K562 (cell line): ENCODE measurements around the gene DSCAM. TPM values are rescaled to one million over a fixed set of nuclear protein-coding genes. Genes with fewer than 3 reads are reported as not detected.

Source experiments
- ATAC-seq: fragments of 200-7000 bp; cut with Tn5 transposase; 3 replicates; pipeline ENCODE4 v1.9.1; 2020; ENCODE audit warnings: moderate library complexity
- BruUV-seq: library from RNA; stranded (reverse); fragments of 400-500 nt; replicated peaks from 2 replicates; lab custom pipeline; 2021; lab: Mats Ljungman, UMichigan
- CTCF ChIA-PET: fragments of 300-600 bp; formaldehyde crosslinking; extraction: SDS; loops from one replicate; lab custom pipeline; 2021; ENCODE audit warnings: low intra/inter-chr PET ratio; lab: Yijun Ruan, JAX
- POLR2A ChIA-PET: fragments of 300-600, 350-650 bp; sonication (Branson Sonifier 250); formaldehyde crosslinking; extraction: SDS; loops from one replicate; lab custom pipeline; 2021; ENCODE audit warnings: antibody characterized with exemption, inconsistent platforms; lab: Yijun Ruan, JAX
- DNase-seq, 4 experiments: peaks; one replicate each; pipeline versions ENCODE4 v3.0.0 to v3.0.0-alpha.2; 2011 to 2018; ENCODE audit warnings: low spot score in 3 of 4, mixed read lengths in 3 of 4; ENCODE audit errors: extremely low read depth in 1 of 4
- FAIRE-seq: peaks from 2 replicates; lab custom pipeline; 2011; peaks lifted over from hg19 to GRCh38; lab: Jason Lieb, UNC
- H2AFZ ChIP-seq: 2 replicates; pipeline ENCODE4 v1.6.0; 2011; ENCODE audit warnings: low read depth, low read length, control low read depth, inconsistent platforms
- H3K27ac ChIP-seq: fragments of 200-600 bp; 3 replicates; pipeline ENCODE4 v1.8.0; 2011; ENCODE audit warnings: low read depth, mild to moderate bottlenecking, control low read depth, inconsistent platforms, low read length, moderate library complexity, mixed read lengths; ENCODE audit errors: extremely low read depth
- H3K27me3 ChIP-seq, 2 experiments: fragments of 300-600 bp in 1 of 2; 2 replicates in 1 of 2; 3 replicates in 1 of 2; pipeline versions ENCODE4 v1.6.0 to v1.8.0; 2011; ENCODE audit warnings: inconsistent platforms in 2 of 2, low read length in 2 of 2, mild to moderate bottlenecking in 1 of 2, mixed read lengths in 1 of 2, moderate library complexity in 1 of 2; ENCODE audit not compliant: control insufficient read depth in 2 of 2, insufficient read depth in 2 of 2
- H3K36me3 ChIP-seq: fragments of 300-600 bp; 3 replicates; pipeline ENCODE4 v1.8.0; 2011; ENCODE audit warnings: mild to moderate bottlenecking, low read length, inconsistent platforms; ENCODE audit not compliant: control insufficient read depth, insufficient read depth
- H3K4me1 ChIP-seq, 2 experiments: fragments of 200-600 bp in 1 of 2; replicated peaks in 1 of 2; 2 replicates in 1 of 2; 3 replicates in 1 of 2; pipeline versions ENCODE4 v1.5.1 to v1.8.0; 2011; ENCODE audit warnings: inconsistent platforms in 2 of 2, low read length in 2 of 2, mild to moderate bottlenecking in 1 of 2, mixed read lengths in 1 of 2, moderate library complexity in 1 of 2; ENCODE audit not compliant: control insufficient read depth in 2 of 2, insufficient read depth in 2 of 2
- H3K4me2 ChIP-seq: 2 replicates; pipeline ENCODE4 v1.6.1; 2011; ENCODE audit warnings: low read length, control low read depth, inconsistent platforms, mixed read lengths; ENCODE audit not compliant: insufficient read depth
- H3K4me3 ChIP-seq: fragments of 200-600 bp; sonication (generic), shearing (Covaris generic); 2 replicates; pipeline ENCODE4 v1.5.1; 2016; ENCODE audit warnings: control low read depth, inconsistent platforms
- H3K79me2 ChIP-seq: fragments of 200-600 bp; 3 replicates; pipeline ENCODE4 v1.8.0; 2011; ENCODE audit warnings: low read length, inconsistent platforms; ENCODE audit not compliant: control insufficient read depth, insufficient read depth
- H3K9ac ChIP-seq, 2 experiments: 2 replicates each; pipeline versions ENCODE4 v1.6.0 to v1.6.1; 2011; ENCODE audit warnings: low read depth in 2 of 2, low read length in 2 of 2, control low read depth in 1 of 2, inconsistent platforms in 1 of 2, mild to moderate bottlenecking in 1 of 2, mixed read lengths in 1 of 2; ENCODE audit not compliant: insufficient read depth in 1 of 2
- H3K9me1 ChIP-seq: one replicate; pipeline ENCODE4 v1.6.0; 2011; ENCODE audit warnings: inconsistent platforms, mild to moderate bottlenecking, low read length, moderate library complexity; ENCODE audit not compliant: control insufficient read depth, insufficient read depth
- H3K9me3 ChIP-seq: replicated peaks from 2 replicates; pipeline ENCODE4 v1.5.1; 2011; ENCODE audit warnings: low read depth, low read length, inconsistent platforms; ENCODE audit not compliant: control insufficient read depth, insufficient read depth
- H4K20me1 ChIP-seq: replicated peaks from 2 replicates; pipeline ENCODE4 v1.6.1; 2011; ENCODE audit warnings: low read length, inconsistent platforms, mixed read lengths; ENCODE audit not compliant: control insufficient read depth, insufficient read depth
- ARID2 ChIP-seq: fragments of 450-650 bp; IDR thresholded peaks from 2 replicates; pipeline ENCODE4 v1.6.1; 2017; ENCODE audit warnings: antibody characterized with exemption, mild to moderate bottlenecking
- ERF ChIP-seq: fragments of 450-650 bp; formaldehyde crosslinking; IDR thresholded peaks from 2 replicates; pipeline ENCODE4 v1.4.0; 2020; ENCODE audit warnings: mild to moderate bottlenecking, mixed read lengths
- HNRNPL ChIP-seq: fragments of 200-400 bp; formaldehyde crosslinking; IDR thresholded peaks from 2 replicates; pipeline ENCODE4 v1.6.1; 2017; ENCODE audit warnings: low read depth, mild to moderate bottlenecking, low read length
- MCM2 ChIP-seq: fragments of 450-650 bp; IDR thresholded peaks from 2 replicates; pipeline ENCODE4 v1.6.1; 2017; ENCODE audit warnings: low read depth, mild to moderate bottlenecking
- NELFE ChIP-seq: IDR thresholded peaks from 2 replicates; pipeline ENCODE4 v1.6.1; 2011; ENCODE audit warnings: mild to moderate bottlenecking; ENCODE audit not compliant: insufficient read depth, insufficient read length
- RBFOX2 ChIP-seq: fragments of 200-400 bp; formaldehyde crosslinking; IDR thresholded peaks from 2 replicates; pipeline ENCODE4 v1.6.1; 2017; ENCODE audit warnings: low read depth, mild to moderate bottlenecking, low read length, moderate library complexity
- RBM34 ChIP-seq: fragments of 200-400 bp; formaldehyde crosslinking; IDR thresholded peaks from 2 replicates; pipeline ENCODE4 v1.6.1; 2018; ENCODE audit warnings: low read length, borderline replicate concordance; ENCODE audit not compliant: insufficient read depth
- SAP30 ChIP-seq: fragments of 200-600 bp; sonication (generic); IDR thresholded peaks from 2 replicates; pipeline ENCODE4 v1.6.1; 2012; ENCODE audit warnings: borderline replicate concordance, low read depth, mild to moderate bottlenecking, moderate library complexity, low read length, control low read depth, inconsistent platforms; ENCODE audit not compliant: insufficient read depth, poor library complexity, severe bottlenecking
- ZNF316 ChIP-seq: fragments of 450-650 bp; IDR thresholded peaks from 2 replicates; pipeline ENCODE4 v1.6.1; 2016
- ZNF717 ChIP-seq: fragments of 250-450 bp; sonication (Bioruptor Pico); IDR thresholded peaks from 2 replicates; pipeline ENCODE4 v1.5.0; 2021
- WGBS: fragments of 100-300 bp; shearing (Covaris generic); methylation state at CpG from one replicate; pipeline ENCODE4 v1.1.6; 2016; ENCODE audit warnings: low coverage, mixed read lengths; ENCODE audit not compliant: insufficient coverage; ENCODE audit errors: missing lambda C conversion rate; 5-methylcytosine and 5-hydroxymethylcytosine counted together
- in situ Hi-C: fragments of 300-500 bp; cut with MboI; formaldehyde crosslinking; loops from 4 replicates; pipeline ENCODE4 v1.15.0; 2018; ENCODE audit warnings: inconsistent platforms, mixed read lengths
- intact Hi-C: fragments of 100-400 bp; cut with micrococcal nuclease; formaldehyde crosslinking; loops from 2 replicates; pipeline ENCODE4 v1.14.2; 2022
- polyA plus RNA-seq, 8 experiments: library from polyadenylated mRNA; depleted of rRNA in 4 of 8; stranded (reverse) in 5 of 8; unstranded in 3 of 8; fragments of >200 nt; fragmentation: Nextera tagmentation in 2 of 8; fragmentation: Illumina TruSeq in 1 of 8; extraction: Ambion mirVana in 2 of 8; extraction: Trizol in 1 of 8; gene quantifications; 2 replicates each; pipeline versions ENCODE4 v1.2.1 to v1.2.3, GENCODE V29; 2011 to 2014; ENCODE audit warnings: inconsistent platforms in 1 of 8, missing spikeins in 1 of 8
- total RNA-seq, 7 experiments: library from RNA; depleted of rRNA in 6 of 7; stranded (reverse); fragments of >200 nt in 6 of 7; fragmentation: Illumina TruSeq in 2 of 7; extraction: Trizol in 2 of 7; gene quantifications; 2 replicates each; pipeline versions ENCODE4 v1.2.1 to v1.2.3, GENCODE V29; 2011 to 2021; ENCODE audit warnings: low replicate concordance in 1 of 7
- TF ChIP-seq, protein P1 (sequence below): fragments of 450-650 bp; IDR thresholded peaks from one replicate; pipeline ENCODE4 v1.6.1; 2018; ENCODE audit warnings: mild to moderate bottlenecking, moderate library complexity; ENCODE audit not compliant: partially characterized antibody
- TF ChIP-seq, protein P2 (sequence below): fragments of 450-650 bp; IDR thresholded peaks from 2 replicates; pipeline ENCODE4 v1.6.1; 2018; ENCODE audit not compliant: partially characterized antibody
- TF ChIP-seq, protein P3 (sequence below): sonication (generic); formaldehyde crosslinking; IDR thresholded peaks from 2 replicates; pipeline ENCODE4 v1.5.0; 2020; ENCODE audit warnings: missing genetic modification reagents
- TF ChIP-seq, protein P4 (sequence below): fragments of 250-450 bp; sonication (Bioruptor Pico); IDR thresholded peaks from 2 replicates; pipeline ENCODE4 v1.5.0; 2021; ENCODE audit warnings: mild to moderate bottlenecking, moderate library complexity

DSCAM gene
- total and polyA plus RNA-seq, 9 of the 15 experiments (the other 6 are each of a cell fraction or from before 2014, with no cell fraction given) = not detected

DNA sequence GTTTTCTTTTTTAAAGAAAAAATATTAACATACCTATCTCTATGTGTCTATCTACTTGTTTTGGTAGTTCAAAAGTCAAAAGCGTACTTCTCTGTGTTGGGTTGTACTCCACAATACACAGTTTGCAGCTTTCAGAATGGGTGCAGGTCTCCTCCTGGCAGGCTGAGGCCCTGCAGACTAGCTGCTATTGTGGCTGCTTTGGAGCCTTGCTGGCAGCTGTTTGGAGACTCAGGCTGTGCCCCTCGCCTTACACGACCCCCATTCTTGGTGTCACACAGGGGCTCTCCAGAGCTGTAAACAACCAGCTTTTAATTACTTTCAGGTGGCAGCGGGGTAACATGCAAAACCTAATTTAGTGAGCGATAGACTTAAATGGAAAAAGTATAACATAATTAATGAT lies 160.4 kb downstream of the DSCAM start:
- Histone ChIP-seq H3K4me2 (no peak overlapping the region), H3K9me1 (no peaks in the 10 kb centered on the region), H3K27me3 (no peaks in the 10 kb centered on the region), H3K4me3 (no peak overlapping the region), H3K79me2 (no peaks in the 10 kb centered on the region), H3K4me1 (no peaks in the 10 kb centered on the region), H3K9me3 (no peaks in the 10 kb centered on the region; the same call in 1 of the 2 replicates), H3K27ac (no peak overlapping the region), H3K36me3 (no peaks in the 10 kb centered on the region), H2AFZ (no peak overlapping the region), H3K9ac (no peak overlapping the region), H4K20me1 (no peaks in the 10 kb centered on the region)
- 1% methylated on average over 5 of the region's 5 CpGs for WGBS
- DNase-seq (no peak), FAIRE-seq (no peak), ATAC-seq (no peak)
- intact Hi-C loops (no loop called here), in situ Hi-C loops (no loop called here)
- no TSS peak for BruUV-seq
- ChIA-PET POLR2A (interaction anchor here (0.7 kb wide), 1 partner anchor 180 kb away, joined by 3 read pairs; no protein-coding TSS in a partner anchor), CTCF (no interaction called here)
- TF ChIP-seq NELFE = no peak
- TF ChIP-seq, protein P1, sequence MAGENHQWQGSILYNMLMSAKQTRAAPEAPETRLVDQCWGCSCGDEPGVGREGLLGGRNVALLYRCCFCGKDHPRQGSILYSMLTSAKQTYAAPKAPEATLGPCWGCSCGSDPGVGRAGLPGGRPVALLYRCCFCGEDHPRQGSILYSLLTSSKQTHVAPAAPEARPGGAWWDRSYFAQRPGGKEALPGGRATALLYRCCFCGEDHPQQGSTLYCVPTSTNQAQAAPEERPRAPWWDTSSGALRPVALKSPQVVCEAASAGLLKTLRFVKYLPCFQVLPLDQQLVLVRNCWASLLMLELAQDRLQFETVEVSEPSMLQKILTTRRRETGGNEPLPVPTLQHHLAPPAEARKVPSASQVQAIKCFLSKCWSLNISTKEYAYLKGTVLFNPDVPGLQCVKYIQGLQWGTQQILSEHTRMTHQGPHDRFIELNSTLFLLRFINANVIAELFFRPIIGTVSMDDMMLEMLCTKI = no peak
- TF ChIP-seq, protein P2, sequence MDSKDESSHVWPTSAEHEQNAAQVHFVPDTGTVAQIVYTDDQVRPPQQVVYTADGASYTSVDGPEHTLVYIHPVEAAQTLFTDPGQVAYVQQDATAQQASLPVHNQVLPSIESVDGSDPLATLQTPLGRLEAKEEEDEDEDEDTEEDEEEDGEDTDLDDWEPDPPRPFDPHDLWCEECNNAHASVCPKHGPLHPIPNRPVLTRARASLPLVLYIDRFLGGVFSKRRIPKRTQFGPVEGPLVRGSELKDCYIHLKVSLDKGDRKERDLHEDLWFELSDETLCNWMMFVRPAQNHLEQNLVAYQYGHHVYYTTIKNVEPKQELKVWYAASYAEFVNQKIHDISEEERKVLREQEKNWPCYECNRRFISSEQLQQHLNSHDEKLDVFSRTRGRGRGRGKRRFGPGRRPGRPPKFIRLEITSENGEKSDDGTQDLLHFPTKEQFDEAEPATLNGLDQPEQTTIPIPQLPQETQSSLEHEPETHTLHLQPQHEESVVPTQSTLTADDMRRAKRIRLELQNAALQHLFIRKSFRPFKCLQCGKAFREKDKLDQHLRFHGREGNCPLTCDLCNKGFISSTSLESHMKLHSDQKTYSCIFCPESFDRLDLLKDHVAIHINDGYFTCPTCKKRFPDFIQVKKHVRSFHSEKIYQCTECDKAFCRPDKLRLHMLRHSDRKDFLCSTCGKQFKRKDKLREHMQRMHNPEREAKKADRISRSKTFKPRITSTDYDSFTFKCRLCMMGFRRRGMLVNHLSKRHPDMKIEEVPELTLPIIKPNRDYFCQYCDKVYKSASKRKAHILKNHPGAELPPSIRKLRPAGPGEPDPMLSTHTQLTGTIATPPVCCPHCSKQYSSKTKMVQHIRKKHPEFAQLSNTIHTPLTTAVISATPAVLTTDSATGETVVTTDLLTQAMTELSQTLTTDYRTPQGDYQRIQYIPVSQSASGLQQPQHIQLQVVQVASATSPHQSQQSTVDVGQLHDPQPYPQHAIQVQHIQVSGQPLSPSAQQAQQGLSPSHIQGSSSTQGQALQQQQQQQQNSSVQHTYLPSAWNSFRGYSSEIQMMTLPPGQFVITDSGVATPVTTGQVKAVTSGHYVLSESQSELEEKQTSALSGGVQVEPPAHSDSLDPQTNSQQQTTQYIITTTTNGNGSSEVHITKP = no peak
- TF ChIP-seq, protein P3, sequence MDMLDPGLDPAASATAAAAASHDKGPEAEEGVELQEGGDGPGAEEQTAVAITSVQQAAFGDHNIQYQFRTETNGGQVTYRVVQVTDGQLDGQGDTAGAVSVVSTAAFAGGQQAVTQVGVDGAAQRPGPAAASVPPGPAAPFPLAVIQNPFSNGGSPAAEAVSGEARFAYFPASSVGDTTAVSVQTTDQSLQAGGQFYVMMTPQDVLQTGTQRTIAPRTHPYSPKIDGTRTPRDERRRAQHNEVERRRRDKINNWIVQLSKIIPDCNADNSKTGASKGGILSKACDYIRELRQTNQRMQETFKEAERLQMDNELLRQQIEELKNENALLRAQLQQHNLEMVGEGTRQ (CRISPR knock-in tag) = no peak
- no peak for TF ChIP-seq HNRNPL
- no peak for TF ChIP-seq ARID2
- TF ChIP-seq RBFOX2 = no peak
- TF ChIP-seq RBM34 = no peak
- TF ChIP-seq, protein P4, sequence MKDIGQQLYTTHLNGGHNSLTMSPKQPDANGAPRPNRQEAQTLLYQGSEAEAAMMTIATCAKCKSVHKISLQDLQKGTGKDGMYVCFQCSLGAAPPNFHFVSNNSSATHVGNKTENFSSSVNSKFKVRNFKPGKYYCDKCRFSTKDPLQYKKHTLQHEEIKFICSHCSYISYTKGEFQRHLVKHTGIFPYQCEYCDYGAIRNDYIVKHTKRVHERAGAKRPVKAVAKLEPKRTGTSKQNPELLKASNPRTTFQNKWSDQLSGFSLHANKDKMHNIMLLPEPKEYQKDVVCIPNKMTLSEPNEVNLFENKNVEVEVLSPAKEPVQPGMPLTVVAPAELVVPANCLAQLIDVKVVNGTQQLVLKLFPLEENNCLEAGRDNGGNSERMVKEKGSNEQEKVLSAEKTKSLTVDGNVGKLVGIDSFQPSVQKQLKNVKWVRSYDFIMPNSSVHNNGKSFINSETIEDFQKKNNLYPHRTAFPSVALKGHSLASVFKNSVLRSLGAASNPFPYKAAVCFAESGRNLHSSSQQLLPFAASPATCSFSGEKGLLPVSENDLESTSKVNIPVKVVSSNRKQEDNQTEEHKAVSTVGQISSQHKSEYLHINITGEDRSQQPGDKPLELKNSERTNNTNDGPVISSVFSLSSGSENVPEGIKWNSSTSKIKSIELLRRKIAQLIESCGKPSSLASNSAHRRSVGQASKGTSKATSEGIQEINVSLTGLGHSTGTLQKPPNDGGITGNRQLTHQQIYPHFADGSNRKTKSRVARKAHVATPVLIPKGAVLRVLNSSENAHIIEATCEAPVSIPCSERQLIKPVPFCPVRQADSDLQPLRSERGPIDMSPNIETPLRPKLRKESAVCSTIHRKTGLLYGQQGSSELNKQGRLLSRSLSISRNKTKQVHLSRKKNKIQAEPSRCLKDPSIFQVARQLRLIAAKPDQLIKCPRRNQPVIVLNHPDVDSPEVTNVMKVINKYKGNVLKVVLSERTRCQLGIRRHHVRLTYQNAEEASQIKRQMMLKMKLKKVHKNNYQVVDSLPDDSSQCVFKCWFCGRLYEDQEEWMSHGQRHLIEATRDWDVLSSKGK (CRISPR knock-in tag) = no peak
- TF ChIP-seq ZNF316 = no peak
- TF ChIP-seq ZNF717 (CRISPR knock-in tag) = no peak
- TF ChIP-seq SAP30 = no peak
- no peak for TF ChIP-seq ERF
- no peak for TF ChIP-seq MCM2
